ENCODE measurements around the gene MSGN1. TPM values are rescaled to one million over a fixed set of nuclear protein-coding genes. Genes with fewer than 3 reads are reported as not detected.

MSGN1 gene
- total and polyA plus RNA-seq, 2 of the 8 experiments (the other 6 are each of a cell fraction or from before 2014, with no cell fraction given) = not detected

- TF ChIP-seq CHD7 (IDR thresholded peaks at IDR 0.05; ENCODE audit: insufficient replicate concordance, low read length) = no peak
- no peak for TF ChIP-seq SP4 (IDR thresholded peaks at IDR 0.05; ENCODE audit: low read length)
- no peak for TF ChIP-seq PHF8 (conservative IDR thresholded peaks at IDR 0.05; ENCODE audit: low read depth, low read length)
- no peak for TF ChIP-seq RNF2 (IDR thresholded peaks at IDR 0.05; ENCODE audit: borderline replicate concordance, low read depth, low read length, missing control alignments, poor library complexity, severe bottlenecking)
- no peak for TF ChIP-seq SAP30 (IDR thresholded peaks at IDR 0.05; ENCODE audit: insufficient read depth, insufficient replicate concordance, low read length)
- no peak for TF ChIP-seq POLR2AphosphoS5 (IDR thresholded peaks at IDR 0.05; ENCODE audit: low read depth, low read length)
- TF ChIP-seq BACH1 (IDR thresholded peaks at IDR 0.05; ENCODE audit: low read length) = no peak
- no peak for TF ChIP-seq MAX (IDR thresholded peaks at IDR 0.05)
- no peak for TF ChIP-seq SUZ12 (IDR thresholded peaks at IDR 0.05; ENCODE audit: low read length)
Observed at GRCh38 chr2:17851731-17852585, 35.7 kb downstream of the MSGN1 start (continued).

All from H1 (cell line).